ENCODE data around the gene RALB.
A peak's percentile ranks its signal among the peaks of the same experiment; 100 is the strongest.

Gene RALB

DNA sequence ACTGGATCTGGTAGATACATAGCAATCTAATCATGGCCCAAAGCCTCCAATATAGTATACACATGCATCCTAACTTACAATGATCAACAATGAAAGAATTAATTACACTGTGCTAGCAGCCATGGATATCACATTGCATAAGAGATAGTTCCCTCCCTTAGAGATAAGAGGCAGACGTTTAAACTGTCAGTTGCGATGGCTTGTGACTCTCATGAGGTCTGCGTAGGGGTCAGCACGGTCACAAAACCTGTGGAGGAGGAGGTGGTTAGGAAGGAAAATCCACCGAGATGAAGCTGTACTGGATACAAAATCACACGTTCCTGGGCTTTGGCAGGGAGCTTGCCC lies 800 bp upstream of the RALB start:
- H3K27ac ChIP-seq (ENCODE audit: low read depth, low read length): no peak overlapping the region
- peaks cover 48% of the 10 kb centered on the region for H3K27me3 ChIP-seq (ENCODE audit: control insufficient read depth, low read length)

GRCh38 chr2:120253021-120253882 lies 600 bp downstream of the RALB start:
- Histone ChIP-seq H3K4me2 (ENCODE audit: low read length) (peak overlapping the region; percentile 85), H3K4me1 (ENCODE audit: control insufficient read depth, low read length) (peaks cover 31% of the 10 kb centered on the region), H3K27ac (ENCODE audit: low read depth, low read length) (no peak overlapping the region), H4K20me1 (ENCODE audit: control insufficient read depth, insufficient read depth, low read depth, low read length) (no peaks in the 10 kb centered on the region), H3F3A (ENCODE audit: control insufficient read depth, insufficient read depth) (no peaks in the 10 kb centered on the region), H3K4me3 (ENCODE audit: low read length) (peak overlapping the region; percentile 80), H3K9me3 (ENCODE audit: control insufficient read depth, insufficient read depth, low read length) (no peaks in the 10 kb centered on the region), H3K36me3 (ENCODE audit: control insufficient read depth, low read length) (no peaks in the 10 kb centered on the region), H3K79me2 (ENCODE audit: control insufficient read depth, low read length) (peaks cover 9% of the 10 kb centered on the region; the same call in 1 of the 2 replicates), H3K9me2 (replicated peaks; ENCODE audit: control insufficient read depth, low read length) (no peaks in the 10 kb centered on the region), H3K27me3 (ENCODE audit: control insufficient read depth, low read length) (peaks cover 35% of the 10 kb centered on the region)
- TF ChIP-seq EZH2phosphoT487 (IDR thresholded peaks at IDR 0.05; ENCODE audit: borderline replicate concordance, low read length) (no peak), CTCF (IDR thresholded peaks at IDR 0.05; ENCODE audit: low read depth, low read length, poor library complexity, severe bottlenecking) (peak; percentile 46)

More for the DNA sequence above, 800 bp upstream of the RALB start:
- Histone ChIP-seq H3K4me2 (ENCODE audit: low read length) (peak overlapping the region; percentile 85), H3K79me2 (ENCODE audit: control insufficient read depth, low read length) (peaks cover 9% of the 10 kb centered on the region; the same call in 1 of the 2 replicates), H4K20me1 (ENCODE audit: control insufficient read depth, insufficient read depth, low read depth, low read length) (no peaks in the 10 kb centered on the region; the same call in 1 of the 2 replicates), H3K9me3 (ENCODE audit: control insufficient read depth, insufficient read depth, low read length) (no peaks in the 10 kb centered on the region), H3K9me2 (replicated peaks; ENCODE audit: control insufficient read depth, low read length) (no peaks in the 10 kb centered on the region), H3K36me3 (ENCODE audit: control insufficient read depth, low read length) (no peaks in the 10 kb centered on the region), H3F3A (ENCODE audit: control insufficient read depth, insufficient read depth) (no peaks in the 10 kb centered on the region), H3K4me1 (ENCODE audit: control insufficient read depth, low read length) (peaks cover 20% of the 10 kb centered on the region), H3K4me3 (ENCODE audit: low read length) (peak overlapping the region; percentile 80)
- TF ChIP-seq CTCF (IDR thresholded peaks at IDR 0.05; ENCODE audit: low read depth, low read length, poor library complexity, severe bottlenecking): no peak

DNA sequence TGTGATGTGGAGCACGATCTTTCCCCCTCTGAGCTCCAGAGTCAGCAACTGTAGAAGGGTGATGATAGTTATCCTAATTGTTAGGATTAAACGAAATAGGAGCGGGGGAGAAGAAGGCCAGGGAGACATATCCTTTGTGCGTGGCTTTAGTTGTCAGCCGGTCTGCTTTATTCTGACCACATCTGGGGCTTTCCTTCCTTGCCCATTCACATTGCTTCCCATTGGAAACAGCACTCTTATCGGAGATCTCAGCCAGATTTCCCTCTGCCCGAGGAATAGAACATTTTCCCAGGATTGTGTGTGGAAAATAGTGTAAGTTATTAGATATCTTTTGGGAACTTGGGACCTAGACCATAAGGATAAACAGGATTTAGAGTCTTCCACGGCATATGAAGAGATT lies 1.5 kb downstream of the RALB start:
- H3K27me3 ChIP-seq (ENCODE audit: control insufficient read depth, low read length): peaks cover 30% of the 10 kb centered on the region
- peaks cover 31% of the 10 kb centered on the region for H3K4me1 ChIP-seq (ENCODE audit: control insufficient read depth, low read length)
- H3K4me2 ChIP-seq (ENCODE audit: low read length): peak overlapping the region; percentile 85; the same call in 1 of the 2 replicates
- no peak overlapping the region for H3K27ac ChIP-seq (ENCODE audit: low read depth, low read length)
- H3F3A ChIP-seq (ENCODE audit: control insufficient read depth, insufficient read depth): no peaks in the 10 kb centered on the region
- no peaks in the 10 kb centered on the region for H3K9me3 ChIP-seq (ENCODE audit: control insufficient read depth, insufficient read depth, low read length)
- TF ChIP-seq CTCF (IDR thresholded peaks at IDR 0.05; ENCODE audit: low read depth, low read length, poor library complexity, severe bottlenecking) (no peak), EZH2phosphoT487 (IDR thresholded peaks at IDR 0.05; ENCODE audit: borderline replicate concordance, low read length) (no peak)
- H3K9me2 ChIP-seq (replicated peaks; ENCODE audit: control insufficient read depth, low read length): no peaks in the 10 kb centered on the region
- H3K4me3 ChIP-seq (ENCODE audit: low read length): no peak overlapping the region; the same call in 1 of the 2 replicates
- H3K36me3 ChIP-seq (ENCODE audit: control insufficient read depth, low read length): no peaks in the 10 kb centered on the region
- H3K79me2 ChIP-seq (ENCODE audit: control insufficient read depth, low read length): peaks cover 9% of the 10 kb centered on the region; the same call in 1 of the 2 replicates
- no peaks in the 10 kb centered on the region for H4K20me1 ChIP-seq (ENCODE audit: control insufficient read depth, insufficient read depth, low read depth, low read length)
